T-helper 17 cell (primary cell): Measurements from ENCODE around the gene TRIM10. TPM values are rescaled to one million over a fixed set of nuclear protein-coding genes. Genes with fewer than 3 reads are reported as not detected.
"Not testable (repeated sequence)": the region's sequence is repeated elsewhere in the genome, so short reads cannot be mapped to it uniquely, and the experiment has no call there.

Source experiments
- ATAC-seq: fragments of 150-1000 bp; cut with Tn5 transposase; 2 replicates; pipeline ENCODE4 v1.10.0; 2021; ENCODE audit warnings: mild to moderate bottlenecking, moderate library complexity
- DNase-seq, 3 donors: peaks; one replicate each; pipeline versions ENCODE4 v3.0.0 to v3.0.0-alpha.2; 2020 to 2021
- H3K9me3 ChIP-seq: one replicate; pipeline ENCODE4 v1.7.0; 2013; ENCODE audit warnings: low read length, mild to moderate bottlenecking; ENCODE audit not compliant: control insufficient read depth, poor library complexity, severe bottlenecking
- H3K27ac Mint-ChIP-seq: one replicate; pipeline ENCODE4 v1.8.0; 2022; ENCODE audit warnings: mild to moderate bottlenecking, moderate library complexity, mixed read lengths
- H3K27me3 Mint-ChIP-seq: one replicate; pipeline ENCODE4 v1.8.0; 2022; ENCODE audit warnings: mixed read lengths
- H3K36me3 Mint-ChIP-seq: one replicate; pipeline ENCODE4 v1.8.0; 2022; ENCODE audit warnings: low read depth, mixed read lengths
- H3K4me1 Mint-ChIP-seq: one replicate; pipeline ENCODE4 v1.8.0; 2022; ENCODE audit warnings: mild to moderate bottlenecking, mixed read lengths
- H3K4me3 Mint-ChIP-seq: one replicate; pipeline ENCODE4 v1.8.0; 2022; ENCODE audit warnings: mild to moderate bottlenecking, moderate library complexity, mixed read lengths
- total RNA-seq, 4 donors: library from RNA in 2 of 4; stranded (reverse) in 2 of 4; gene quantifications; one replicate each; pipeline ENCODE4 v1.2.3 and lab custom pipeline; 2022 to 2026

The TRIM10 gene
- total RNA-seq, 2 donors from 2014 or later: 0.37 TPM; not detected in 1

DNA sequence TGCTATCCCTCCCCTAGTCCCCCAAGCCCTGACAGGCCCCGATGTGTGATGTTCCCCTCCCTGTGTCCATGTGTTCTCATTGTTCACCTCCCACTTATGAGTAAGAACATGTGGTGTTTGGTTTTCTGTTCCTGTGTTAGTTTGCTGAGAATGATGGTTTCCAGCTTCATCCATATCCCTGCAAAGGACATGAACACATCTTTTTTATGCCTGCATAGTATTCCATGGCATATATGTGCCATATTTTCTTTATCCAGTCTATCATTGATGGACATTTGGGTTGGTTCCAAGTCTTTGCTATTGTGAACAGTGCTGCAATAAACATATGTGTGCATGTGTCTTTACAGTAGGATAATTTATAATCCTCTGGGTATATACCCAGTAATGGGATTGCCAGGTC is 4.2 kb upstream of the TRIM10 start:
- not testable (repeated sequence) for DNase-seq, ATAC-seq, H3K27ac Mint-ChIP-seq, H3K36me3 Mint-ChIP-seq, H3K9me3 ChIP-seq, H3K4me3 Mint-ChIP-seq
- Mint-ChIP-seq H3K4me1 (peaks cover 19% of the 10 kb centered on the region), H3K27me3 (peaks cover 39% of the 10 kb centered on the region)

DNA sequence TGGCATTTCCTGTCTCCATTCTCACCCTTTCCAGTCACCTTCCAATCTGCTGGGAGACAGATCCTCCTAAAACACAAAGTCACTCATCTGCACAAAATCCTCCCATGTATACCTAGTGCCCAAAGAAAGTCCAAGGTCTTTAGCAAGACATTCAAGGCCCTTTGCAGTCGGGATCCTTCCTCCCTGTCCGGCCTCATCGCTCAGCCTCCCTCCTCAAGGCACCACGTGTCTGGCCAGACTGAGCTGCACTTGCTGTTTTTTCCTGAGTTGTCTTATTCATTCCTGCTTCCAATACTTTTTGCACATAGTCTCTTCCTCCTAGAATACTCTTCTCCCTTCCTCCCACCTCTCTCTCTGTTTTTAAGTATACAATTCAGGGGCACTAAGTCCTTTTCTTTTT is 3.7 kb upstream of the TRIM10 start:
- H3K9me3 ChIP-seq: no peaks in the 10 kb centered on the region
- H3K27ac Mint-ChIP-seq: no peak overlapping the region
- peaks cover 3% of the 10 kb centered on the region for H3K36me3 Mint-ChIP-seq
- ATAC-seq (no peak), DNase-seq (no peak)
- H3K4me3 Mint-ChIP-seq: no peak overlapping the region
- peaks cover 39% of the 10 kb centered on the region for H3K27me3 Mint-ChIP-seq
- peaks cover 17% of the 10 kb centered on the region for H3K4me1 Mint-ChIP-seq

DNA sequence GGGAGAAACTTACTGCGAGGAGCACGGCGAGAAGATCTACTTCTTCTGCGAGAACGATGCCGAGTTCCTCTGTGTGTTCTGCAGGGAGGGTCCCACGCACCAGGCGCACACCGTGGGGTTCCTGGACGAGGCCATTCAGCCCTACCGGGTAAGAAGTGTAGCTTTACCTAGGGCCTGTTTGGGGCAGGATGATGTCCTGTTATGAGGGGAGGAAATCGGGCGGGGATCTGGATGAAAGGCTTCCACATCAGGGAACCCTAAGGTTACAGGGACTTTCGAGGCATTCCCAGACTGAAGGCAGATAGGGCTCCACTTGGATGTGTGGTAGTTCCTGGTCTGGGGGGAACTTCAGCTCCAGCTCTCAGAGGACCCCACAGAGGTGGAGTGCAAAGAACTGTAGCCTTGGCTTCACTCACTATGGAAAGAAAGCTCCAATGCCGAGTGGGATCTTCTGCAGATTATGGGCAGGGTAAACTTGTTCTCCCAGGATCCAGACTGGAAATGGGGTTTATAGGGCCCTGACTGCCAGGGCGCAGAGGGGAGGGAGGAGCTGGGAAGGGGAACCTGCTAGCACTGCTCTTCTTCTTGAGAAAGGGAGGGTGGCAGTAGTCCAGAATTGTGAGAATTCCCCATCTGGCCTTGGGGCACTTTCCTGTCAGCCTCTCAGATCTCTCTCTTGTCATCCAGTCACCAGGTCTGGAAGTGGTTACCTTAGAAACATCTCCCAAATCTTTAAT is 3.1 kb upstream of the TRIM10 start:
- Mint-ChIP-seq H3K27ac (peak overlapping the region; percentile 59), H3K36me3 (peaks cover 3% of the 10 kb centered on the region), H3K4me1 (peaks cover 15% of the 10 kb centered on the region), H3K4me3 (no peak overlapping the region), H3K27me3 (peaks cover 41% of the 10 kb centered on the region)
- DNase-seq: no peak
- no peak for ATAC-seq
- H3K9me3 ChIP-seq: no peaks in the 10 kb centered on the region

DNA sequence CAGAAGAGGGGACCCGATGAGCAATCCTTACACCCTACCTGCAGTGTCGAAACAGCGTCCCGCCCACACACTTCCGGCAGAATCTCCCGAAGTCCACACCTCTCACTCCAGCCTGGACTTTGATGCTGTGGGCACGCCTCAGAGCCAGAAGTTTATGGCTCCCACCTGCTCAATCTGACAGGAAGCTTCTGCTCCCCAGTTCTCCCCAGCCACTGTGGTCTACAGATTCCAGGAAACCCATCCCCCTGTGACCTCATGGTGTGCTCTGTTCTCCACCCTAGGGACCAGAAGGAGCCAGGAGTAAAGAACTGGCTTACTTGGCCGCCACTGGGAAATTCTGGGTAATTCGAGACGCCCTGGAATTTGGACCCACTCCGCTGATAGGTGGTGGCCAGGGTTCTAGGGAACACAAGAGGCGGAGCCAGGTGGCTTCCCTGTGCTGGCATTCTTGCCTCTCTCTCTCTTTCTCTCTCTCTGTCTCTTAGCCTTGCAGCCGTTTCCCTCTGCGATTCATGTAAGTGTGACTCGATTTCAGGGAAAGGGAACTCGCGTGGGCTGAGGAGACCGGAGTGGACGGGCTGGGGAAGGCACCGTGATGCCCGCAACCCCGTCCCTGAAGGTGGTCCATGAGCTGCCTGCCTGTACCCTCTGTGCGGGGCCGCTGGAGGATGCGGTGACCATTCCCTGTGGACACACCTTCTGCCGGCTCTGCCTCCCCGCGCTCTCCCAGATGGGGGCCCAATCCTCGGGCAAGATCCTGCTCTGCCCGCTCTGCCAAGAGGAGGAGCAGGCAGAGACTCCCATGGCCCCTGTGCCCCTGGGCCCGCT is 2.3 kb upstream of the TRIM10 start, which contains the start of gene TRIM15:
Gene TRIM15, plus strand, starts transcription at position 457 of the 828 bp plus-strand sequence. Its CDS starts 139 bp downstream, at position 596.
- H3K9me3 ChIP-seq: no peaks in the 10 kb centered on the region
- H3K36me3 Mint-ChIP-seq: peaks cover 3% of the 10 kb centered on the region
- H3K4me3 Mint-ChIP-seq: peak within 1 kb of the TSS; percentile 63
- H3K27ac Mint-ChIP-seq: peak within 1 kb of the TSS; percentile 59
- DNase-seq (no peak), ATAC-seq (peak; percentile 49)
- peaks cover 15% of the 10 kb centered on the region for H3K4me1 Mint-ChIP-seq
- H3K27me3 Mint-ChIP-seq: peaks cover 41% of the 10 kb centered on the region

DNA sequence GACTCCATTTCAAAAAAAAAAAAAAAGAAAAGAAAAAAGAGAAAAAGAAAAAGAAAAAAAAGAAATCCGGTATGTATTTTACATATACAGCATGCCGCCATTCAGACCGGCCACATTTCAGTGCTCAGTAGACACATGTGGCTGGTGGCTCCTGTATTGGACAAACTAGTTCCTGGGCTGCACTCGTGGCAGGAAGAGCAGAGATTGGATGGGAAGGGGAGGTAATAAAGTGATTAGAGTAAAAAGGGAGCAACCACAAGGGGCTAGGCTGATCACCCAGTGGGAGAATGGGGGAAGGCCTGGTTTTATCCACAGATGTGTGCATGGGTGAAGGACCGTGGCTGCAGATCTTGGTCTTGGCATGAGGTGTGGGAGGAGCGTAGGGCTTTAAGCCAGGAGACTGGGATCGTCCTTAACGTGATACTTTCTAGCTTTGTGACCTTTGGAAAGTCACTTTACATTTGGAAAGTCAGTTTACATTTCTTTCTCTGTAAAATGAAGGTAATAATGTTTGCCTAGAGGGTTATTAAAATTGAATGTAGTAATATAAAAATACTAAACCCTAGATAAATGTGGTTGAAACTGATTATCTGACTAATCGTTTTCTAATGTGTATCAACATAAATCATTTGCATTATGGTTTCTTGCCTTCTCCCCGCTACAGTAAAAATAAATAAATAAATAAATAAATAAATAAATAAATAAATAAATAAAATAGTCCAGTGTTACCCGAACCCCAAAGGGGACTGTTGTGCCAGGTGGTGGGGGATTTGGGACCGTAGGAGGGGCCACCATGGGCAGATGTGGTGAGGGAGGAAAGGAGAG is 1.5 kb upstream of the TRIM10 start:
- H3K4me3 Mint-ChIP-seq: peak overlapping the region; percentile 63
- DNase-seq: no peak
- peaks cover 3% of the 10 kb centered on the region for H3K36me3 Mint-ChIP-seq
- ATAC-seq: no peak
- H3K4me1 Mint-ChIP-seq: peaks cover 10% of the 10 kb centered on the region
- no peak overlapping the region for H3K27ac Mint-ChIP-seq
- H3K27me3 Mint-ChIP-seq: peaks cover 40% of the 10 kb centered on the region
- H3K9me3 ChIP-seq: no peaks in the 10 kb centered on the region

DNA sequence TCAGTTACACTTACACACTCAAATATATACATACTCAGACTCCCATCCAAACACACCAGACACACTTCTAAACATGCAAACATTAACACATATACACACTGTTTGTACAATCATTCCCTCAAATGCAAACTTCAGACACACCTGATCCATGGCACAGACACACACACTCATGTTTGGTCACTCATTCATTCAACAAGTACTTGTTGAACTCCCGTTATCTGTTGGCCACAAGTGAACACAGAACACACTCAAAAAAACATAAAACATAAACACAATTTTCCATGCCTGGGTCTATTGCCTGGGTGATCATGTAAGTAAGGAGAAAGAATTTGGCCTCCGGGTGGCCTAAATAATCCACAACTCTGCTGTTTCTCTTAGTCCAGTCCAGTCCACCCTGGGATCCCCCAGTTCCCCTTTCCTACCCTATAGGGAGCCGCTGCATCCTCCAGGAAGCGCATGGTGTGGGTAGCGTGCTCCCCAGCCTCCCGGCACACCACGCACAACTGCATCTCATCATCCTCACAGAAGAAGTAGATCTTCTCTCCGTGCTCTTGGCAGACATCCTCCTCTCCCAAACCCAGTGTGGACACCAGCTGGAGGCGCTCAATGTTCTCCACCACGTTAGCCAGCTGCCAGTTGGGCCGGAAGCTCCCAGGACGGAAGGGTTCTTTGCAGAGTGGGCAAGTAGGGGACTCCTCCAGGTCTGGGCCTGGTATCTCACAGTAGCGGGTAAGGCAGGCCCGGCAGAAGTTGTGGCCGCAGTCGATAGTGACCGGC is 815 bp downstream of the TRIM10 start:
- H3K4me1 Mint-ChIP-seq: peaks cover 6% of the 10 kb centered on the region
- peaks cover 53% of the 10 kb centered on the region for H3K27me3 Mint-ChIP-seq
- H3K4me3 Mint-ChIP-seq: no peak overlapping the region
- ATAC-seq (no peak), DNase-seq (no peak)
- no peaks in the 10 kb centered on the region for H3K9me3 ChIP-seq
- H3K36me3 Mint-ChIP-seq: peaks cover 3% of the 10 kb centered on the region
- no peak overlapping the region for H3K27ac Mint-ChIP-seq

DNA sequence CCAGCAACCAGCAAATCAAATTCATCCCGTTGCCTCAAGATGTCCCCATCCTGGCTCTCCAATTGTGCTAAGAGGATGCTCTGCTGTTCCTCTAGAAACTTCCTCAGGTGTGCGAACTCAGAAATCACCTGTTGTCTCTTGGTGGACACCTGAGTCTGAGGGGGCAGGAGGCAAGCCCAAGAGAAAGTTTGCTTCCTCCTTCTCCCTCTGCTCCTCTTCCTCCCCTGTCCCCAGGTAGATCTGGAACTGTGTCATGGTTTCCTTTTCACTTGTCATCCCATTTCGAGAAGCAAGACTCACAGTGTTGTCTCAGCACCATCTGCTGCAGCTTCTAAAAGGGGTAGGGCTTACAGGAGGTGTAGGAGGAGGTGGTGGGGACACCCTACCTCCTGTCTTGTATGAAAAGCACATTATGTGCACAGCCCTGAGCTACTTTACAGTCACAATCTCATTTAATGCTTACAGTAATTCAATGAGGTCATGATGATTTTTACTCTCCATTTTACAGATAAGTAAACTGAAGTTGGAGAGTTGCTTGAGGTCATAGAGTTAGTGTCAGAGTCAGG is 2.5 kb downstream of the TRIM10 start:
- Mint-ChIP-seq H3K27ac (no peak overlapping the region), H3K4me1 (peaks cover 6% of the 10 kb centered on the region), H3K36me3 (peaks cover 3% of the 10 kb centered on the region), H3K4me3 (no peak overlapping the region), H3K27me3 (peaks cover 67% of the 10 kb centered on the region)
- no peak for DNase-seq
- H3K9me3 ChIP-seq: no peaks in the 10 kb centered on the region
- ATAC-seq: no peak

DNA sequence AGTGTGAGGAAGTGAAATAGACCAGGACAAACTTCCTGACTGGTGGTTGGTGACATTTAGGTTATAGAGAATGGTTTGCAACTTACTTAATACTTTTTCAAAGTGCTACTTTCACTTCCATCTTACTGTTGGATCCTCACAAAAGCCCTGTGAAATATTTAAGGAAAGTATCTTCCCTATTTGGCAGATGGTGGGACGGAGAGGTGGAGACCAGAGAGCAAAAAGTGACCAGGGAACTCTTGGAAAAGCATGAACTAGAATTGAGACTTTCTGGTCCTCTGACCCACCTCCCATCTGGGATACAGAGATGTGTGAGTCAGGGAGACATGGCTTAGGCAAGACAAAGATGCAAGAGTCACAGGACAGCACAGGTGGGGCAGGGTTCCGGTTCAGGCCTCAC is 3.0 kb downstream of the TRIM10 start:
- DNase-seq: no peak
- no peaks in the 10 kb centered on the region for H3K9me3 ChIP-seq
- peaks cover 9% of the 10 kb centered on the region for H3K4me1 Mint-ChIP-seq
- ATAC-seq: no peak
- no peak overlapping the region for H3K27ac Mint-ChIP-seq
- H3K4me3 Mint-ChIP-seq: no peak overlapping the region
- H3K27me3 Mint-ChIP-seq: peaks cover 71% of the 10 kb centered on the region
- peaks cover 5% of the 10 kb centered on the region for H3K36me3 Mint-ChIP-seq

DNA sequence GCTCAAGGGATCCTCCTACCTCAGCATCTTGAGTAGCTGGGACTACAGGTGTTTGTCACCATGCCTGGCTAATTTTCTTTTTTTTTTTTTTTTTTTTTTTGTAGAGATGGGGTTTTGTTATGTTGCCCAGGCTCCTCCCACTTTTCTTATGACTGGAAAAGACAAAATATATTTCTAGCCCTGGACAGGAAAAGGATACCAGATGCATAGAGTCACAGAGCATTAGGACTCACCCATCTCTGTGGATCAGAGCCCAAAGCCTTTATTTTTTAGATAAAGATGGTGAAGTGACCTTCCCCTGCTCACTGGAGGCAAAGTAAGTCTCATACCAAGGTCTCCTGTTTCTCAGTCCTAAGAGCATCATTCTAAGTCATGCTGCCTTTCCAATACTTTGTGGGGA is 3.4 kb downstream of the TRIM10 start:
- ATAC-seq: no peak
- H3K27me3 Mint-ChIP-seq: peaks cover 75% of the 10 kb centered on the region

DNA sequence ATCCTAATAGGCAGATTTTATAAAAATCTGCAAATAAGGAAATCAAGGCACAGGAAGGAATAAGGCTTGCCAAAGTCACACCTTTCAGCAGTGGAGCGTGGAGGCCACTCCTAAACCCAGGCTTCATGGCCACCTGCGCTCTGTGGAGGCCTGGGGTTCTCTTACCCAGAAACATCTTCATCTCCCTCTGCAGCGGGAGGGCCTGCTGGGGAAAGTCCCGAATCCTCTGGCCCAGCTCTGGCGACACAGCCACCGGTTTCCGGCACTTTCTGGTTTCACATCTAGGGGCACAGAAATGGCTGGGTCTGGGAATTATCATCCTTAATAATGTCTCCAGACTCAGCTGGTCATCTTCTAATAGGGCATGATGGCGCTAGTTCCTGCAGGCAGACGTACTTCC is 4.2 kb downstream of the TRIM10 start:
- no peak for DNase-seq
- Mint-ChIP-seq H3K4me3 (no peak overlapping the region), H3K27ac (no peak overlapping the region), H3K27me3 (peaks cover 79% of the 10 kb centered on the region), H3K4me1 (peaks cover 5% of the 10 kb centered on the region), H3K36me3 (peaks cover 6% of the 10 kb centered on the region)
- H3K9me3 ChIP-seq: no peaks in the 10 kb centered on the region
- no peak for ATAC-seq

More for the DNA sequence above, 3.4 kb downstream of the TRIM10 start:
- Mint-ChIP-seq H3K36me3 (peaks cover 6% of the 10 kb centered on the region), H3K27ac (no peak overlapping the region), H3K4me1 (peaks cover 9% of the 10 kb centered on the region), H3K4me3 (no peak overlapping the region)
- DNase-seq: no peak
- H3K9me3 ChIP-seq: no peaks in the 10 kb centered on the region

DNA sequence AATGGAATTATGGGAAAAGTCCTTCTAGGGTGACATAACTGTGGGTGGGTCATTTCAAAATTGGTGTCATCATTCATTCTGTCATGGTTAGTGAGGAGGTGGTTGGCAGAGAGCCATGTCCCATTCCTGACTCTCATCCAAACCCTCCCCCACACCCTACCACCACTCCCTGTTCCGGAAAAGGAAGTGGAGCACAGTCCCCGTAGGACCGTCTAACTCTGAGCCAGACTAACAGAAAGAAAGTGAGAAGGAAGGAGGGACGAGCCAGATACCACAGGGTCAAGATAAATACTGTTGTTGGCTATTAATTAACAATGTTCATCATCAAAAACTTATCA is 4.8 kb downstream of the TRIM10 start:
- Mint-ChIP-seq H3K36me3 (peaks cover 6% of the 10 kb centered on the region), H3K4me3 (no peak overlapping the region), H3K27ac (no peak overlapping the region), H3K4me1 (peaks cover 5% of the 10 kb centered on the region), H3K27me3 (peaks cover 79% of the 10 kb centered on the region)
- H3K9me3 ChIP-seq: no peaks in the 10 kb centered on the region
- DNase-seq (no peak), ATAC-seq (no peak)

DNA sequence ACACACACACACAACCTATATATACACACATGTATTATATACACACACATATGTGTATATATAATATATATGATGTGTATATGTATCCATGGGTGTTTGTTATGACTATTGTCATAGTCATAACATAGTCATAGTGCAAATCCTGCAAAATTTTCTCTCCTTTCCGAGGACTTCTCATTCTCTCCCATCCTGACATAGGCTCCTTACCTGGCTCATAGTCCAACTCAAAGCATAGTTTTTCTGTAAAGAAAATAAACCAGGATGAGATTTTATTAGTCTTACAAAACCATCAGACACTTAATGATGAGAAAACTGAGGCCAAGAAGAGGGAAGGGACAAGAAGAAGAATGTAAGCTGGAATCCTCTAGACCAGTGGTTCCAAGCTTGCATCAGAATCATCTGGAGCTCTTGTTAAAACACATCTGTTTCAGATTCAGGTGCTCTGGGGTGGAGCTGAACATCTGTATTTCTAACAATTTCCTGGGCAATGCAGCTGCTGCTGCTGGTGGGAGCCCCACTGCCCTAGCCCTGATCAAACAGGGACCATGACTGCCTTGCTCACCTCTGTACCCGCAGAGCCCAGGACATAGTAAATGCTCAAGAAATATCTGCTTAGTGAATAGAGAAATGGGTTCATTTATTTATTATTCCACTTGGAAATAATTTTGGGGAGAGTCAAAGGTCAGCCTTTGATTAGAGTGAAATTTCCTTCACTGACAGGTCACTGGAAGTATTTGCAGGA is 5.3 kb downstream of the TRIM10 start:
- ATAC-seq: no peak
- Mint-ChIP-seq H3K27ac (no peak overlapping the region), H3K4me1 (peaks cover 5% of the 10 kb centered on the region), H3K36me3 (peaks cover 6% of the 10 kb centered on the region), H3K27me3 (peaks cover 78% of the 10 kb centered on the region), H3K4me3 (no peak overlapping the region)
- no peaks in the 10 kb centered on the region for H3K9me3 ChIP-seq
- DNase-seq: no peak
